Panc1 (cell line): ENCODE data around the gene LRPPRC. TPM values are rescaled to one million over a fixed set of nuclear protein-coding genes. Genes with fewer than 3 reads are reported as not detected.

Experiments
- ATAC-seq: fragments of 200-7000 bp; cut with Tn5 transposase; 2 replicates; pipeline ENCODE4 v1.9.1; 2020; ENCODE audit warnings: mild to moderate bottlenecking, moderate library complexity
- BruUV-seq: library from RNA; stranded (reverse); fragments of 400-500 nt; replicated peaks from 2 replicates; lab custom pipeline; 2021; lab: Mats Ljungman, UMichigan
- CTCF ChIA-PET: fragments of 300-600 bp; sonication (Branson Sonifier 250); formaldehyde crosslinking; loops from one replicate; lab custom pipeline; 2022; ENCODE audit warnings: antibody characterized with exemption; lab: Charles Lee
- POLR2A ChIA-PET: fragments of 300-600 bp; sonication (Branson Sonifier 250); formaldehyde crosslinking; loops from one replicate; lab custom pipeline; 2022; ENCODE audit warnings: antibody characterized with exemption; lab: Charles Lee
- DNase-seq: peaks from one replicate; pipeline ENCODE4 v3.0.0-alpha.2; 2010; ENCODE audit warnings: low read depth, low spot score
- H3K27ac ChIP-seq: 2 replicates; pipeline ENCODE4 v1.5.1; 2011; ENCODE audit warnings: mild to moderate bottlenecking, low read length, inconsistent platforms
- H3K27me3 ChIP-seq: fragments of 200-500 bp; sonication (Bioruptor generic); 2 replicates; pipeline ENCODE4 v1.6.0; 2014; ENCODE audit warnings: low read length, inconsistent platforms; ENCODE audit not compliant: control insufficient read depth, insufficient read depth
- H3K36me3 ChIP-seq: fragments of 200-500 bp; sonication (Bioruptor generic); 2 replicates; pipeline ENCODE4 v1.5.1; 2014; ENCODE audit warnings: inconsistent platforms, mild to moderate bottlenecking, low read length, moderate library complexity; ENCODE audit not compliant: control insufficient read depth, insufficient read depth
- H3K4me1 ChIP-seq: 2 replicates; pipeline ENCODE4 v1.5.1; 2011; ENCODE audit warnings: inconsistent platforms, mild to moderate bottlenecking, low read length, moderate library complexity; ENCODE audit not compliant: control insufficient read depth, insufficient read depth
- H3K4me3 ChIP-seq, 2 experiments: 2 replicates each; pipeline ENCODE4 v1.5.1; 2011 to 2012; ENCODE audit warnings: low read depth in 2 of 2, low read length in 2 of 2, mild to moderate bottlenecking in 2 of 2, inconsistent platforms in 1 of 2, moderate library complexity in 1 of 2
- H3K9me3 ChIP-seq: fragments of 200-500 bp; sonication (Bioruptor generic); 2 replicates; pipeline ENCODE4 v1.5.1; 2014; ENCODE audit warnings: low read depth, mild to moderate bottlenecking, inconsistent platforms, low read length, moderate library complexity; ENCODE audit not compliant: control insufficient read depth, insufficient read depth
- POLR2AphosphoS5 ChIP-seq: IDR thresholded peaks from 2 replicates; pipeline ENCODE4 v1.6.1; 2012; ENCODE audit warnings: mild to moderate bottlenecking, low read depth, low read length, moderate library complexity
- REST ChIP-seq, 2 experiments: IDR thresholded peaks; 2 replicates each; pipeline ENCODE4 v1.6.1; 2011 to 2012; ENCODE audit warnings: low read depth in 2 of 2, control low read depth in 1 of 2, low read length in 1 of 2, mild to moderate bottlenecking in 1 of 2, moderate library complexity in 1 of 2; ENCODE audit not compliant: insufficient read depth in 1 of 2
- SIN3A ChIP-seq: IDR thresholded peaks from 2 replicates; pipeline ENCODE4 v1.6.1; 2012; ENCODE audit warnings: low read depth, mild to moderate bottlenecking, low read length, moderate library complexity, borderline replicate concordance; ENCODE audit not compliant: insufficient read depth
- TCF7L2 ChIP-seq: IDR thresholded peaks from 2 replicates; pipeline ENCODE4 v1.6.1; 2011; ENCODE audit warnings: mild to moderate bottlenecking, low read depth, low read length, inconsistent platforms
- in situ Hi-C: cut with HindIII; loops from 2 replicates; pipeline ENCODE4 v1.10.0; 2016; ENCODE audit warnings: low sequenced_read_pairs, low pct_unique_long_range_greater_than_20kb
- intact Hi-C: fragments of 100-400 bp; cut with micrococcal nuclease; formaldehyde crosslinking; loops from one replicate; pipeline ENCODE4 v1.10.0; 2022; ENCODE audit not compliant: unreplicated experiment
- total RNA-seq: library from RNA; stranded (reverse); gene quantifications from one replicate; pipeline ENCODE4 v1.2.1, GENCODE V29; 2021; ENCODE audit not compliant: unreplicated experiment
- TF ChIP-seq, protein P1 (sequence below): fragments of 450-650 bp; IDR thresholded peaks from 2 replicates; pipeline ENCODE4 v1.5.1; 2017; ENCODE audit warnings: mild to moderate bottlenecking

LRPPRC gene
- total RNA-seq, 1 experiment from 2014 or later = 207 TPM

GRCh38 chr2:43906448-43907109 is 89.2 kb downstream of the LRPPRC start:
- Histone ChIP-seq H3K27ac (no peak overlapping the region), H3K27me3 (no peaks in the 10 kb centered on the region), H3K9me3 (no peaks in the 10 kb centered on the region), H3K4me1 (no peaks in the 10 kb centered on the region), H3K36me3 (peaks cover 57% of the 10 kb centered on the region), H3K4me3 (no peak overlapping the region)
- ATAC-seq (no peak), DNase-seq (no peak)
- no TSS peak for BruUV-seq
- POLR2A ChIA-PET = no interaction called here
- TF ChIP-seq SIN3A (no peak), REST (IDR thresholded peaks at IDR 0.05; ENCODE audit: insufficient read depth in 1 of 2, low read depth in 2 of 2, low read length in 1 of 2) (no peak)
- TF ChIP-seq, protein P1, sequence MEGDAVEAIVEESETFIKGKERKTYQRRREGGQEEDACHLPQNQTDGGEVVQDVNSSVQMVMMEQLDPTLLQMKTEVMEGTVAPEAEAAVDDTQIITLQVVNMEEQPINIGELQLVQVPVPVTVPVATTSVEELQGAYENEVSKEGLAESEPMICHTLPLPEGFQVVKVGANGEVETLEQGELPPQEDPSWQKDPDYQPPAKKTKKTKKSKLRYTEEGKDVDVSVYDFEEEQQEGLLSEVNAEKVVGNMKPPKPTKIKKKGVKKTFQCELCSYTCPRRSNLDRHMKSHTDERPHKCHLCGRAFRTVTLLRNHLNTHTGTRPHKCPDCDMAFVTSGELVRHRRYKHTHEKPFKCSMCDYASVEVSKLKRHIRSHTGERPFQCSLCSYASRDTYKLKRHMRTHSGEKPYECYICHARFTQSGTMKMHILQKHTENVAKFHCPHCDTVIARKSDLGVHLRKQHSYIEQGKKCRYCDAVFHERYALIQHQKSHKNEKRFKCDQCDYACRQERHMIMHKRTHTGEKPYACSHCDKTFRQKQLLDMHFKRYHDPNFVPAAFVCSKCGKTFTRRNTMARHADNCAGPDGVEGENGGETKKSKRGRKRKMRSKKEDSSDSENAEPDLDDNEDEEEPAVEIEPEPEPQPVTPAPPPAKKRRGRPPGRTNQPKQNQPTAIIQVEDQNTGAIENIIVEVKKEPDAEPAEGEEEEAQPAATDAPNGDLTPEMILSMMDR = no peak
- in situ Hi-C loops = no loop called here
- intact Hi-C loops = no loop called here
- CTCF ChIA-PET = no interaction called here

- no peaks in the 10 kb centered on the region for H3K4me1 ChIP-seq
- H3K36me3 ChIP-seq = peaks cover 60% of the 10 kb centered on the region
- no peak overlapping the region for H3K27ac ChIP-seq
- no peak for TF ChIP-seq SIN3A
- TF ChIP-seq TCF7L2 = no peak
- TF ChIP-seq POLR2AphosphoS5 = no peak
- TF ChIP-seq REST (IDR thresholded peaks at IDR 0.05; ENCODE audit: insufficient read depth in 1 of 2, low read depth in 2 of 2, low read length in 1 of 2) = no peak
- TF ChIP-seq, protein P1 = no peak
- H3K27me3 ChIP-seq = no peaks in the 10 kb centered on the region
- DNase-seq (no peak), ATAC-seq (no peak)
- no peaks in the 10 kb centered on the region for H3K9me3 ChIP-seq
- intact Hi-C loops (no loop called here), in situ Hi-C loops (no loop called here)
- ChIA-PET POLR2A (interaction anchor here (0.6 kb wide), 1 partner anchor 17 kb away, joined by 3 read pairs; no protein-coding TSS in a partner anchor), CTCF (no interaction called here)
- BruUV-seq = no TSS peak
- H3K4me3 ChIP-seq = no peak overlapping the region
Measured at GRCh38 chr2:43905871-43906270, 89.9 kb downstream of the LRPPRC start.
